ENCODE results near the gene PHLDB3.

DNA sequence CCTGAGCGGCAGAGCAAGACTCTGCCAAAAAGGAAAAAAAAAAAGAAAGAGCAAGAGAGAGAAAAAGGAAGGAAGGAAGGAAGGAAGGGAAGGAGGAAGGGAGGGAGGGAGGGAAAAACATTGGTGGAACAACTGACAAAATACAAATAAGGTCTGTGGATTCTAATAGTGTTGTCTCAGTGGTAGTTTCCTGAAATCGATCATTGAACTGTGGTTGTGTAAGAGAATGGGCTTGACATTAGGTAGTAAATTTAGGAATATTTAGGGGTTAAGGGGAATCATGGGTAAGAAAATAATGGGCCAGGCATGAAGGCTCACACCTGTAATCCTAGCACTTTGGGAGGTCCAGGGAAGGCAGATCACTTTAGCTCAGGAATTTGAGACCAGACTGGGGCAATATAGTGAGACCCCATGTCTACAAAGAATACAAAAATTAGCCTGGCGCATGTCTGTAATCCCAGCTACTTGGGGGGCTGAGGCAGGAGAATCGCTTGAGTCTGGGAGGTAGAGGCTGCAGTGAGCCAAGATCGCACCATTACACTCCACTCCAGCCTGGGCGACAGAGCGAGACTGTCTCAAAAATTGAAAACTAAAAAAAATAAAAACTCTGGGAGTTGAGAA is 14.5 kb downstream of the PHLDB3 start:
- TF ChIP-seq, protein P1, sequence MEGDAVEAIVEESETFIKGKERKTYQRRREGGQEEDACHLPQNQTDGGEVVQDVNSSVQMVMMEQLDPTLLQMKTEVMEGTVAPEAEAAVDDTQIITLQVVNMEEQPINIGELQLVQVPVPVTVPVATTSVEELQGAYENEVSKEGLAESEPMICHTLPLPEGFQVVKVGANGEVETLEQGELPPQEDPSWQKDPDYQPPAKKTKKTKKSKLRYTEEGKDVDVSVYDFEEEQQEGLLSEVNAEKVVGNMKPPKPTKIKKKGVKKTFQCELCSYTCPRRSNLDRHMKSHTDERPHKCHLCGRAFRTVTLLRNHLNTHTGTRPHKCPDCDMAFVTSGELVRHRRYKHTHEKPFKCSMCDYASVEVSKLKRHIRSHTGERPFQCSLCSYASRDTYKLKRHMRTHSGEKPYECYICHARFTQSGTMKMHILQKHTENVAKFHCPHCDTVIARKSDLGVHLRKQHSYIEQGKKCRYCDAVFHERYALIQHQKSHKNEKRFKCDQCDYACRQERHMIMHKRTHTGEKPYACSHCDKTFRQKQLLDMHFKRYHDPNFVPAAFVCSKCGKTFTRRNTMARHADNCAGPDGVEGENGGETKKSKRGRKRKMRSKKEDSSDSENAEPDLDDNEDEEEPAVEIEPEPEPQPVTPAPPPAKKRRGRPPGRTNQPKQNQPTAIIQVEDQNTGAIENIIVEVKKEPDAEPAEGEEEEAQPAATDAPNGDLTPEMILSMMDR (IDR thresholded peaks at IDR 0.05; ENCODE audit: insufficient read depth, low read length, poor library complexity, severe bottlenecking) = no peak
- TF ChIP-seq EZH2phosphoT487 (conservative IDR thresholded peaks at IDR 0.05; ENCODE audit: low read length) = no peak
